Pons (tissue), 1 donor: ENCODE measurements around the gene NUDT13.

Experiments used
- DNase-seq: peaks from one replicate; pipeline ENCODE4 v3.0.0-alpha.2; 2016; ENCODE audit warnings: low spot score

The NUDT13 gene

DNA sequence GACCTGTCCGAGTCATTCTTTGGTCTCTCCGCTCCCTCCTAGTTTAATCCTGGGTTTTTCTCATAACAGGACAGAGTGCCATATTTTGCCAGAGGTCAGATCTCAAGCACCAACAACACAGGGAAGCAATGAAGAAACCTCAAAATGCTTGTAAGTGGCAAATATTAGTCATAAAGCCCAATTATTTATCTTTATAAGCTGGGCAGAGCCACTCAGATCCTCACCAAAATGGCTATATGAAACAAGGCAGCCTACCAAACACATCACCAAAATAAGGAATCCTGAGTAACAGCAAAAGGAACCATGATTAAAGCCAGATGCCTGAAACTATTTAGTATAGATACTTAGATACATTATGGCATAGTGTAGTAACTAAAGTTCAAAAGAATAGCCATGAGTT, 52.8 kb downstream of the NUDT13 start:
- DNase-seq: no peak

- DNase-seq: no peak
Observed at GRCh38 chr10:73166972-73167371, 56.7 kb downstream of the NUDT13 start.

DNA sequence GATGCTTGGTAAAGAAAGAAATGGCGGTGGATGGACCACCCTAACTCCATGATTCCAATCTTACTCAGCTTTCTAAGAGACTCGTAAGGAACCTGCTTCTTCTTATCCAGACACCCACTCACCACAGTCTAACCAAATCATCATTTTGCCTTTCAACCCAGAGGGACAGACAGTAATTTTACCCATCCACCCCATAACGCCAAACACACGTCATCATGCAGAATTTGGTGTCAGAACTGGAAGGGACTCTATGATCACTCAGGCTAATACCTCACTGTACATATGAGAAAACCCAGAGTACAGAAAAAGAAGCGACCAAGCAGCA, 57.2 kb downstream of the NUDT13 start:
- no peak for DNase-seq

GRCh38 chr10:73167783-73168464, 57.7 kb downstream of the NUDT13 start, which contains the start of the genes ECD and FAM149B1:
TSS of gene ECD (minus strand) at chr10:73168008. CDS start at chr10:73163937, 4,071 bp downstream.
TSS of gene FAM149B1 (plus strand) at chr10:73168119. CDS start at chr10:73168340, 221 bp downstream.
- peak; percentile 95 for DNase-seq

GRCh38 chr10:73168465-73168803, 58.2 kb downstream of the NUDT13 start:
- DNase-seq: no peak

- DNase-seq: no peak
Observed at GRCh38 chr10:73169320-73169719, 59.1 kb downstream of the NUDT13 start.

- no peak for DNase-seq
Observed at GRCh38 chr10:73172867-73173266, 62.6 kb downstream of the NUDT13 start.

- no peak for DNase-seq
Observed at GRCh38 chr10:73174148-73174925, 64.1 kb downstream of the NUDT13 start.
